Activated CD4-positive, alpha-beta T cell treated with anti-CD3 and anti-CD28 coated beads, Interleukin-2, amount 50 U/mL, for 24 hours (primary cell): ENCODE measurements around the gene GHRL.
"Not testable (repeated sequence)": the region's sequence is repeated elsewhere in the genome, so short reads cannot be mapped to it uniquely, and the experiment has no call there.

ENCODE experiments used
- DNase-seq, 2 donors: peaks; one replicate each; pipeline ENCODE4 v3.0.0-alpha.2; 2020; ENCODE audit warnings: low read depth in 1 of 2, low spot score in 1 of 2

GHRL gene

GRCh38 chr3:10278501-10278900, 14.2 kb downstream of the GHRL start:
- no peak for DNase-seq

- DNase-seq, result no peak
Measured at GRCh38 chr3:10277115-10277625, 15.6 kb downstream of the GHRL start.

GRCh38 chr3:10274601-10275000, 18.1 kb downstream of the GHRL start:
- DNase-seq, result no peak

- no peak for DNase-seq
Measured at GRCh38 chr3:10273702-10274305, 18.9 kb downstream of the GHRL start.

- DNase-seq, result no peak
Measured at GRCh38 chr3:10272977-10273376, 19.8 kb downstream of the GHRL start.

- DNase-seq, result not testable (repeated sequence)
Measured at GRCh38 chr3:10272476-10272875, 20.3 kb downstream of the GHRL start.

GRCh38 chr3:10269443-10269842, 23.3 kb downstream of the GHRL start:
- no peak for DNase-seq

GRCh38 chr3:10268930-10269329, 23.8 kb downstream of the GHRL start:
- no peak for DNase-seq

- DNase-seq, result no peak
Measured at GRCh38 chr3:10268116-10268515, 24.6 kb downstream of the GHRL start.

- DNase-seq, result not testable (repeated sequence)
Measured at GRCh38 chr3:10266936-10267335, 25.8 kb downstream of the GHRL start.

- DNase-seq, result no peak
Measured at GRCh38 chr3:10265833-10266232, 26.9 kb downstream of the GHRL start.

GRCh38 chr3:10263646-10264363, 28.9 kb downstream of the GHRL start:
- peak; percentile 38 to 52 for DNase-seq

GRCh38 chr3:10262027-10262426, 30.7 kb downstream of the GHRL start:
- no peak for DNase-seq

- no peak for DNase-seq
Measured at GRCh38 chr3:10260211-10260701, 32.5 kb downstream of the GHRL start.

GRCh38 chr3:10259798-10260197, 32.9 kb downstream of the GHRL start:
- DNase-seq, result no peak

- no peak for DNase-seq
Measured at GRCh38 chr3:10259036-10259435, 33.7 kb downstream of the GHRL start.

- DNase-seq, result no peak
Measured at GRCh38 chr3:10255835-10256234, 36.9 kb downstream of the GHRL start.

GRCh38 chr3:10253731-10254130, 39.0 kb downstream of the GHRL start:
- DNase-seq, result no peak

GRCh38 chr3:10251006-10251405, 41.7 kb downstream of the GHRL start:
- no peak for DNase-seq

- no peak for DNase-seq
Measured at GRCh38 chr3:10249833-10250232, 42.9 kb downstream of the GHRL start.

- DNase-seq, result peak; percentile 30 to 52
Measured at GRCh38 chr3:10248984-10249748, 43.6 kb downstream of the GHRL start.
